WTC11 (cell line): ENCODE results near the gene RFTN2. TPM values are rescaled to one million over a fixed set of nuclear protein-coding genes. Genes with fewer than 3 reads are reported as not detected.
"Not testable (repeated sequence)": the region's sequence is repeated elsewhere in the genome, so short reads cannot be mapped to it uniquely, and the experiment has no call there.

Experiments
- ATAC-seq: fragments of 200-7000 bp; cut with Tn5 transposase; 2 replicates; pipeline ENCODE4 v1.10.0; 2021; ENCODE audit warnings: mild to moderate bottlenecking, moderate library complexity
- CTCF ChIA-PET: fragments of 300-600 bp; sonication (Branson Sonifier 250); formaldehyde crosslinking; loops from one replicate; lab custom pipeline; 2021; ENCODE audit warnings: antibody characterized with exemption; lab: Charles Lee
- POLR2A ChIA-PET: fragments of 350-600 bp; sonication (Branson Sonifier 250); formaldehyde crosslinking; loops from one replicate; lab custom pipeline; 2021; ENCODE audit warnings: antibody characterized with exemption; lab: Charles Lee
- DNase-seq: peaks from one replicate; pipeline ENCODE4 v3.0.0; 2021; ENCODE audit warnings: low spot score
- H3K27ac Mint-ChIP-seq: 2 replicates; pipeline ENCODE4 v1.8.0; 2021; ENCODE audit warnings: mixed read lengths
- H3K27me3 Mint-ChIP-seq: 2 replicates; pipeline ENCODE4 v1.8.0; 2021; ENCODE audit warnings: low read depth, mild to moderate bottlenecking, moderate library complexity, mixed read lengths
- H3K36me3 Mint-ChIP-seq: 2 replicates; pipeline ENCODE4 v1.8.0; 2021; ENCODE audit warnings: mixed read lengths
- H3K4me1 Mint-ChIP-seq: 2 replicates; pipeline ENCODE4 v1.8.0; 2022; ENCODE audit warnings: mixed read lengths
- H3K4me3 Mint-ChIP-seq: 2 replicates; pipeline ENCODE4 v1.8.0; 2021; ENCODE audit warnings: mild to moderate bottlenecking, moderate library complexity, mixed read lengths
- H3K9me3 Mint-ChIP-seq: 2 replicates; pipeline ENCODE4 v1.8.0; 2021; ENCODE audit warnings: mixed read lengths
- AR ChIP-seq: fragments of 250-450 bp; sonication (Bioruptor Pico); IDR thresholded peaks from 2 replicates; pipeline ENCODE4 v1.9.0; 2021; ENCODE audit warnings: mild to moderate bottlenecking
- CDX4 ChIP-seq: fragments of 250-450 bp; sonication (Bioruptor Pico); IDR thresholded peaks from 2 replicates; pipeline ENCODE4 v1.9.0; 2021; ENCODE audit warnings: moderate library complexity, mild to moderate bottlenecking, inconsistent platforms, borderline replicate concordance
- ERG ChIP-seq: fragments of 250-450 bp; sonication (Bioruptor Pico); IDR thresholded peaks from 2 replicates; pipeline ENCODE4 v1.8.0; 2021; ENCODE audit warnings: mild to moderate bottlenecking
- FOXP1 ChIP-seq: sonication (generic); formaldehyde crosslinking; IDR thresholded peaks from 2 replicates; pipeline ENCODE4 v1.8.0; 2022; ENCODE audit warnings: missing genetic modification reagents, mild to moderate bottlenecking, moderate library complexity, borderline replicate concordance
- GRHL2 ChIP-seq: fragments of 250-450 bp; sonication (Bioruptor Pico); IDR thresholded peaks from 2 replicates; pipeline ENCODE4 v1.8.0; 2022; ENCODE audit warnings: mild to moderate bottlenecking, moderate library complexity; ENCODE audit not compliant: insufficient replicate concordance, severe bottlenecking
- HMGA2 ChIP-seq: fragments of 250-450 bp; sonication (Bioruptor Pico); IDR thresholded peaks from 2 replicates; pipeline ENCODE4 v1.4.0; 2021; ENCODE audit warnings: mild to moderate bottlenecking, moderate library complexity
- HMGXB4 ChIP-seq: sonication (generic); formaldehyde crosslinking; IDR thresholded peaks from 2 replicates; pipeline ENCODE4 v1.8.1; 2023; ENCODE audit warnings: mild to moderate bottlenecking, moderate library complexity, missing genetic modification reagents
- NR1H2 ChIP-seq: sonication (generic); formaldehyde crosslinking; IDR thresholded peaks from 2 replicates; pipeline ENCODE4 v1.9.0; 2021; ENCODE audit warnings: mild to moderate bottlenecking, moderate library complexity, missing genetic modification reagents
- RELA ChIP-seq: sonication (generic); formaldehyde crosslinking; IDR thresholded peaks from 2 replicates; pipeline ENCODE4 v1.8.1; 2022; ENCODE audit warnings: missing genetic modification reagents, mild to moderate bottlenecking, borderline replicate concordance
- STAT6 ChIP-seq: sonication (generic); formaldehyde crosslinking; conservative IDR thresholded peaks from 2 replicates; pipeline ENCODE4 v1.8.1; 2023; ENCODE audit warnings: mild to moderate bottlenecking, low read depth, missing genetic modification reagents, moderate library complexity
- ZMAT4 ChIP-seq: fragments of 250-450 bp; sonication (Bioruptor Pico); IDR thresholded peaks from 2 replicates; pipeline ENCODE4 v1.9.0; 2021; ENCODE audit warnings: mild to moderate bottlenecking
- ZNF425 ChIP-seq: fragments of 250-450 bp; sonication (Bioruptor Pico); conservative IDR thresholded peaks from 2 replicates; pipeline ENCODE4 v1.9.0; 2021; ENCODE audit warnings: mild to moderate bottlenecking
- total RNA-seq: library from RNA; stranded (reverse); gene quantifications from 3 replicates; pipeline ENCODE4 v1.2.3, GENCODE V29; 2021

RFTN2 gene
- total RNA-seq, 1 experiment from 2014 or later, result 1.9 TPM

- TF ChIP-seq HMGXB4 (no peak), NR1H2 (no peak)
Observed at GRCh38 chr2:197713271-197713670, 37.9 kb upstream of the RFTN2 start (continued).

GRCh38 chr2:197711578-197711977 lies 36.2 kb upstream of the RFTN2 start:
- DNase-seq (no peak), ATAC-seq (no peak)
- no peak overlapping the region for H3K4me3 Mint-ChIP-seq
- POLR2A ChIA-PET, result no interaction called here
- CTCF ChIA-PET, result no interaction called here
- H3K27me3 Mint-ChIP-seq, result no peaks in the 10 kb centered on the region
- H3K9me3 Mint-ChIP-seq, result no peaks in the 10 kb centered on the region
- H3K36me3 Mint-ChIP-seq, result peaks cover 43% of the 10 kb centered on the region
- TF ChIP-seq FOXP1, result no peak
- no peak for TF ChIP-seq ZNF425 (CRISPR knock-in tag)
- TF ChIP-seq CDX4, result no peak
- TF ChIP-seq, all 79 proteins: peak for 0
- Mint-ChIP-seq H3K27ac (no peak overlapping the region; the same call in 1 of the 2 replicates), H3K4me1 (peaks cover 27% of the 10 kb centered on the region)

GRCh38 chr2:197710424-197711042 lies 35.1 kb upstream of the RFTN2 start:
- Mint-ChIP-seq H3K27ac (no peak overlapping the region), H3K27me3 (no peaks in the 10 kb centered on the region), H3K36me3 (peaks cover 42% of the 10 kb centered on the region), H3K4me3 (no peak overlapping the region), H3K9me3 (no peaks in the 10 kb centered on the region), H3K4me1 (peaks cover 29% of the 10 kb centered on the region)
- DNase-seq (no peak), ATAC-seq (no peak)
- CTCF ChIA-PET, result no interaction called here
- TF ChIP-seq AR (CRISPR knock-in tag) (no peak), RELA (CRISPR knock-in tag) (no peak), HMGA2 (CRISPR knock-in tag) (peak; percentile 93), STAT6 (CRISPR knock-in tag) (no peak), FOXP1 (no peak), ERG (CRISPR knock-in tag) (no peak), ZMAT4 (CRISPR knock-in tag) (no peak), GRHL2 (CRISPR knock-in tag) (no peak)
- POLR2A ChIA-PET, result no interaction called here

GRCh38 chr2:197709140-197709539 lies 33.8 kb upstream of the RFTN2 start:
- H3K9me3 Mint-ChIP-seq, H3K27me3 Mint-ChIP-seq, DNase-seq, ATAC-seq, POLR2A ChIA-PET: not testable (repeated sequence)
- Mint-ChIP-seq H3K27ac (peak overlapping the region; percentile 83; the same call in 1 of the 2 replicates), H3K4me1 (peaks cover 33% of the 10 kb centered on the region), H3K36me3 (peaks cover 35% of the 10 kb centered on the region), H3K4me3 (peak overlapping the region; percentile 84)
- CTCF ChIA-PET, result interaction anchor here (0.7 to 0.8 kb wide), 2 partner anchors 9 to 13 kb away, joined by 3 to 5 read pairs; no protein-coding TSS in a partner anchor
